HG03095 (cell line): ENCODE data around the gene EPB41L4B.

Source experiments
- ATAC-seq: cut with Tn5 transposase; IDR thresholded peaks from one replicate; pipeline ENCODE4 v1.9.1; 2021; ENCODE audit warnings: moderate library complexity; ENCODE audit not compliant: unreplicated experiment

EPB41L4B gene

DNA sequence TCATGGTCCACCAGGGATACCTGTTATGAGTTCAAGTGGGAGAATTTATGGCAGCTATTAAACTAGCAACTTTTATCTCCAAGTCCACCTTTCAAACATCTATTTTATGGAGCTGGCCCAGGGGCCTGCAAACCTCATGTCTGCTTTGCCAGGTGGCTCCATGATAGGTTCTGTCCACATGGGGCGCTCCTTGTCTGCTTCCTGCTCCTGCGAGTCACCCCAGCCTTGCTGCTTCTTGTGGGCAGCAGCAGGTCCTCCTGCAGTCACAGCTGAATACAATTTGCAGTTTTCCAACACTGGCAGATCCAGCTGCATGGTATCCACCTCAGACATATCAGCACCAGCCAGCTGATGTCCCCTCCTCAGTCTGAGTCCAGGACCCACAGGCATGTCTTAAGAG is 114.2 kb downstream of the EPB41L4B start:
- ATAC-seq = no peak

DNA sequence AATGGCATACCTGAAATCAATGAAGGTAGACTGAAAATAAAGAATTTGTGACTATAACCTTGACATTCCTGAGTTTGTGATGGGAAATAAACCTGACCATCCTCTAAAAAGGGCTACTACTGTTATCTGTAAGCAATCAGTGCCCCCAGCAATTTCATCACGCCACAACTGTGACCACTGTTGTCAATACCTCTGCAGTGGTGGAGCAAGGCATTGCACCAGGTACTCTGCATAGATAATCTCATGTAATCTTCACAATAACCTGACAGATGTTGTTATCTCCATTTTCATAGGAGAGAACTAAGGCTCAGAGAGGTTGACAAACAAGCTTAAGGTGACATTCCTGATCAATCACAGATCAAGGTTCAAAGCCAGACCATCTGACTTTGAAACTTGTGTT is 115.3 kb downstream of the EPB41L4B start:
- no peak for ATAC-seq

DNA sequence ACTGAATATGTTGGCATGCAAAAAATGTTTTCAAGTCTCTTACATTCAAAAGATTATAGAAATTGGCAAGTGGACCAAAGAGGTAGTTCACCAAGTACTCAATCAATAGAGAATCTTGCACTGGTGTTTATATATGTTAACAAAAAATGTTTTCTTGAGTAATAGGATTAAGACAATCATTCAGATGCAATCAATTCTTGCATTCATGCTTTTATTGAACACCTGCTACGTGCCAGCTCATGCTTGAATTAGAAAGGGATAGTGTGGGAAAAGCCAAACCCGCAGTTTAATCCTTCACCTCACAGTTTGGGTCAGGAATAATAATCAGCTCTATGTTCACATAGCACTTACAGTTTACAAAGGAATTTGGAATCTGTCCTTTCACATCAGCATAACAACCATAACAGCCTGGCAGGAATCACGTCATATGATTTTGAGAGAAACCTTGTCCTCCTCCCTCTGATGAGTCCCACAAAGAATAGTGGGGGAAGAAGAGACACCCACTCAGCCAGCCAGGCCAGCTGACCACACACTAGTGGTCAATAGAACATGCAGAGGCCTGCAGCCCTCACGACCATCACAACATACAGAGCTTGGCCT is 117.0 kb downstream of the EPB41L4B start:
- ATAC-seq = no peak

DNA sequence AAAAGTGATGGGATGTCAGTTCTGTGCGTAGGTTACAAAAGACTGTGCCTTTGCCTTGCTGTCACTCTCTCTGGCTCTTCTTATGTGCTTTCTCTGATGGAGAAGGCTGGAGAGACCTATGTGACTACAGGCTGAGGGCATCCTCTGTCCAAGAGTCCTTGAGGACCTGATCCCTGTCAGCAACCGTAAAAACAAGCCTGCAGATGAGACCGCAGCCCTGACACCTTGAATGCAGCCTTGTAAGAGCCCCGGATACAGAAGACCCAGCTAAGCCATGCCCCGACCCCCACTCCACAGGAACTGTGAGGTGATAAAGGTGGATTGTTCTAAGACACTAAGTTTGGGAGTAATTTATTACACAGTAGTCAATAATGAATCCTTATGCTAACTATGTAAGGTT is 121.2 kb downstream of the EPB41L4B start:
- ATAC-seq = no peak

DNA sequence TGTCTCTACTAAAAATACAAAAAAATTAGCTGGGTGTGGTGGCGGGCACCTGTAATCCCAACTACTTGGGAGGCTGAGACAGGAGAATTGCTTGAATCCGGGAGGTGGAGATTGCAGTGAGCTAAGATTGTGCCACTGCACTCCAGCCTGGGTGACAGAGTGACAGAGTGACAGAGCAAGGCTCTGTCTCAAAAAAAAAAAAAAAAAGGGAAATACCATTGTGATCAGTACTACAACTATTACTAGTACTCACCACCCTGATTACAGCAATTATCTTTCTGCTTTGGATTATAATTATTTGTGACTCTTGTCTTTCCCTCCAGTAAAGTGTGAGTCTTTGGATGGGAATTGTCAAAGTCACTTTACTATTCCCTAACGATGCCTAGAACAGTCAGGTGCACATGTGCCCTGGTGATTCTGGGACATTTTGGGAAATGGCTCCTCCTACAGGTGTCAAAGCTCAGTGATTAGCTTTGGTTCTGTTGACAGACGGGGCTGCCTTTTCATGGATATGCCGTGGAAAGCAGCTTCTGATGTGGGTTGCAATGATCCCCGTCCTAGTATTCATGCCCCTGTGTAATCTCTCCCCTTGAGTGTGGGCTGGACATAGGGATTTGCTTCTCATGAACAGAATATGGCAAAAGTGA is 122.0 kb downstream of the EPB41L4B start:
- ATAC-seq = no peak

DNA sequence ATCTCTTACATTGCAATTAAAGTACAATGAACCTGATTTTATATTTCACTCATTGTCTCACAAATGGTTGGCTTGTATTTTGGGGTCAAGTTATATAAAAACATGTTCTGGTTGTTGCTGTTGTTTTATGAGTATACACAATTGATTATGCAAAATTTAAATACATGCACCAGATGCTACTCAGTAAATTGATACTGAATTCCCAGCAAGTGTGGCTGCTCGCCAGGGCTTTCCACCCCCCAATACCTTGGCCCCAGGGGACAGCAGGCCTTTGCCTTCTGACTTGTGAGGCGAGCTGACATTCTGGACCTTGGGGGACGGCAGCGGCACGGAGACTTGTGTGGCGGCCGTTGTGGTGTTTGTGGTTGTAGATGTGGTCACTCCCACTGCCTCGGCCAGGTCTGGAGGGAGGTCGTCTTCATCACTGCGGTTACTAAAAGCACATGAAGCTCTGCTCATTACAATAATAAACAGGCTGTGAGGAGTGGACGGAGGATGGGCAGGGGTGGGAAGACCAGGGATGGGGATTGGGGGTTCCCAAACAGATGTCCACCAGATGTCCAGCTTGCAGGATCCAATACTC is 126.8 kb downstream of the EPB41L4B start:
- no peak for ATAC-seq

DNA sequence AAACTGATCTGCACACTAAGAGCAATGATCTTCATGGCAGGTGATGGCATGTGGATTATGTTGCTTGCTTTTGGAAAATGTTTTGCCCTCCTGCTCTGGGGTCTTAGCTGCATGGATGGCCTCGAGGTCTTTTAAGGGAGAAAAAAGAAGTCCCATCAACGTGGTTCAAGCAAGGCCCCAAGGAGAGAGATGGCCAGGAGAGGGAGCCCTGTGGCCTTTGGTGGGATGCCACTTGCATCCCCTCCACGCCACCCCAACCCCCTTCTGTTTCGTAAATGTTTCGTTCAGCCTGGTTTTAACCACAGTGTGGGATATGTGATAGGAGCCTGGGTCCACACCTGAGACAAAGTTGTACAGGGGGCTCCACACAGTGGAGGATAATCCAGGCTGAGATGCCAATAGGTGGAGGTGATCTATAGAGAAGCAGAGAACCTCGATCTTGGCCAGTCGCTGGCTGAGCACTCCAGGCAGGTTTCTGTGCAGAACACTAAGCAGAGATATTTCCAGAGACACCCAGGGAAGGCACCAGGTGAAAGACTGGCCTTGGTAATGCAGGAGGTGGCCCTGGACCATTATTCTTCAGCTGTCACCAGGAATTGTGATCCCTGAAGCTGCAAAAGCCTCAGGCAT is 128.0 kb downstream of the EPB41L4B start:
- no peak for ATAC-seq

DNA sequence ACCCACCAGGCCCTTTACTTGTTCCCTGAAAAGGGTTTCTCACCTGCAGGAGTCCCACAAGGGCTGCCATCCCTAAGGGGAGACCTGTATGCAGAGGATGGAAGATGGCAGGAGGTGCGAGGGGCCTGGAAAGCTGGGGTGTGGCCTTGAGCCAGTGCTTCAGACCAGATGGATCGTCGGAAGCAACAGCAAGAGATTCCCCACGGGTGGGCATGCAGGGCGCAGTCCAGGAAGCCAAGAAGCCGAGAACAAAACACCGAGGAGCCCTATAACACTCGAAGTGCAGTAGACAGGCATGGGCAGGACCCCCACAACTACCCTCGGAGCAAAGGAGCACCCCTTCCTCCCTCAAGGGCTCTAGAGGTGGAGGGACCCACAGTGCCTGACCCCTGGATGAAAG is 129.1 kb downstream of the EPB41L4B start:
- ATAC-seq = no peak

DNA sequence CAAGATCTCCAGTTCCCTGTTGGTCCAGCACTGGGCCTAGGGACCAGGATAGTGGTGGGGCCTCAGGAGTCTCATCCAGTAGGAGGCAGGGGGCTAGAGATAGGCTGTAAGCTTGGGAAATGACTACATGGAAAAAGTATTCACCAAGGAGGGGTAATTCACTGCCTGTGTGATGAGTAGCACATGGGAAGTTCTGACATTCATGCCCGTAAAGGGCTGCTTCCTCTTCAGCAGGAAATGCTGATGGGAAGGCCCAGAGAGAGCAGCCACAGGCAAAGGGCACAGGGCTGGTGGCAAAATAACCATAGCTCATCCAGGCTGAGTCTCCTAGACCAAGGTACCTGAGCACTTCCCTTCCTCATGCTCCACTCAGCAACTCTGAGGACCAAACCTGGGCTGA is 130.7 kb downstream of the EPB41L4B start:
- no peak for ATAC-seq

DNA sequence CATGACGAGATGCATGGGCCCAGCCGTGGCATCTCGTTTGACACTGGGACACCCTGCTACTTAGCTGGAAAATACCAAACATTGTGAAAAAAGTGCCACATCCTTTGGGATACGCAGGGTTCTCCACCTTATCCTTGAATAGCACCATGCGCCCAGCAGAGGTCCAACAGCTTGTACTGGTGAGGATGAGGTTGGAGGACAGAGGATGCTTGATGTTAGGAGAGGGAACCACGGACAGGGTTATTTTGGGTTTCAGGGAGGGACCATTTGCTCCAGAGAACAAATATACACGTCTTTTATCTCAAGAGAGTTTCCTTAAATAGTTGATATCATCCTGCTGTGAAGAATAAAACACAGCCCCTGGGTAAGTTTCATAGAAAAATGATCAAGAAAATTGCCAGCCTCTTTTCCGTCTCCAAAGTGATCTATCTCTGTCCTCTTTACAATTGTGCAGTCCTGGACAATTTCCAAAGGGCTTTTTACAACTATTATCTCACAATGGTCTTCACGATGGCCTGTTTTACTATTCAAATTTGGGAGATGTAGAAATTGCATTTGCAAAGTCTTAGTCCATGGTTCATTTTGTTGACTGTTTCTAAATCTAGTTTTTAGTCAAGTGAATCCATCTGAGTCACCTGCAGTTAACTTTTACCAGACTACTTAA is 133.9 kb downstream of the EPB41L4B start:
- ATAC-seq = no peak

DNA sequence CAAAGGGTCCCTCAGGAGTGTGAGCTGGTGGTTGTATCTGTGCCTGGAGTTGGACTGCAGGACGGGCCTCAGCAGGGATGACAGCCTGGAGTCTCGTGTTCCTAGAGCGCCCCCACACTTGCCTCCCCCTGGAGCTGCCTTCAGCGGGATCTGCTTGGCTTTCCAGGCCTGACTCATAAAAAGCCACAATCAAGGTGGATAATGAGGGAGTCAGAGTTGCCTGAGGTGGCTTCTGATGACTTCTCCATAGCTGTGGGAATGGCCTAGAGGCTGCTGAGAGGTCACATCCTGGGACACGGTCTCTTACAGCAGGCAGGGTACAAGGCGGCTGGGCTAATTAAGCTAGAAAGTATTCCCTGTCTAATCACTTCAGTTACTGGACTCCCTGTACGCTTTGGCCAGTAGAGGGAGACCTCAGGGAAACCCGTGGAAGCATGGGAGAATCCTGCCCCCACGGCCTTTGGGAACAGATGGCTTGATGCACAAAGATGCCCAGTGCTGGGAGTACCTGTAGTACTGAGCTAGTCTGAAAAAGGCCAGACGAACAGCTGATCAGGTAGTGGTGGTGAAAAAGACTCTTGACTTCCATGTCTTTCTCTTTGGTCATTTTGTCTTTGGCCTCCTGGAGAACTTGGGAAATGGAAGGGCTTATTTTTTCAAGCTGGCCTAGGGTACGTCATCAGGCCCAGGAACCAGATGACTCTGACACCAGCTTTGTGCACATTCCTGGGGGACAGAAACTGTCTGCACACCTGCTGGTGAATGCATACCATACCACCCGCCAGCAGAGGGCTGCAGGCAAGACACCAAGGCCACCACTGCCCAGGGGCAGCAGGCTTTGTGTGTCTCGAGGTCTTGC is 137.7 kb downstream of the EPB41L4B start:
- ATAC-seq = no peak

DNA sequence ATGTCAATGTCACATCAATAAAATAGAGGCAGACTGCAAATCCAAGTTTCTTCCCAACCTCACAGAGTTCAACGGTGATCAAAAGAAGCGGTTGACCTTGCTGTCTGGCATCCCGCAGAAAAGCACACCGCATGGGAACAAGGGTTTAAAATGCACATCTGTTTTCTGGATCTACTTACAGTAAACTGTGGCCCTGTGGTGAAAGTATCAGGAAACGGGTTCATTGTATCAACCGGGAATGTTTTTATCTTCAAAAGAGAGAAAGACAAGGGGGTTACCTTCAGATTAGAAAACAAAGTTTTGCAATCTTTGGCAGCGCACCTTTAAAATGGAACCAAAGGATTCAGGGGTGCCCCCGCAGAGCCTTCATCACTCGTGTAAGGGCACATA is 138.3 kb downstream of the EPB41L4B start:
- ATAC-seq = no peak

DNA sequence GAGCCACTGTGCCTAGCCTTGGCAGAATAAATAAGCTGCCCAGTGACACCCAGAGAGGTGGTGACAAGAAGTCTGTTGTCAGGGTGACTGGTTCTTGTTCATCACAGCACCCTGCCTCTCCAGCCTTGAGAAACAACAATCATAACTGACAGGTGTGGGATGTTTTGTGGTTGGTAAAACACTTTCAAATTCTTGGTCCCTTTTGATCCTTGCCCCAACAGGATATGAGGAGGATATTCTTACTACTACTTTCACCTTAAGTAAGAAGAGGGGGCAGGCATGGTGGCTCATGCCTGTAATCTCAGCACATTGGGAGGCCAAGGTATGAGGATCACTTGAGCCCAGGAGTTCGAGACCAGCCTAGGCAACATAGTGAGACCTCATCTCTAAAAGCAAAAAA is 139.6 kb downstream of the EPB41L4B start:
- ATAC-seq = no peak

DNA sequence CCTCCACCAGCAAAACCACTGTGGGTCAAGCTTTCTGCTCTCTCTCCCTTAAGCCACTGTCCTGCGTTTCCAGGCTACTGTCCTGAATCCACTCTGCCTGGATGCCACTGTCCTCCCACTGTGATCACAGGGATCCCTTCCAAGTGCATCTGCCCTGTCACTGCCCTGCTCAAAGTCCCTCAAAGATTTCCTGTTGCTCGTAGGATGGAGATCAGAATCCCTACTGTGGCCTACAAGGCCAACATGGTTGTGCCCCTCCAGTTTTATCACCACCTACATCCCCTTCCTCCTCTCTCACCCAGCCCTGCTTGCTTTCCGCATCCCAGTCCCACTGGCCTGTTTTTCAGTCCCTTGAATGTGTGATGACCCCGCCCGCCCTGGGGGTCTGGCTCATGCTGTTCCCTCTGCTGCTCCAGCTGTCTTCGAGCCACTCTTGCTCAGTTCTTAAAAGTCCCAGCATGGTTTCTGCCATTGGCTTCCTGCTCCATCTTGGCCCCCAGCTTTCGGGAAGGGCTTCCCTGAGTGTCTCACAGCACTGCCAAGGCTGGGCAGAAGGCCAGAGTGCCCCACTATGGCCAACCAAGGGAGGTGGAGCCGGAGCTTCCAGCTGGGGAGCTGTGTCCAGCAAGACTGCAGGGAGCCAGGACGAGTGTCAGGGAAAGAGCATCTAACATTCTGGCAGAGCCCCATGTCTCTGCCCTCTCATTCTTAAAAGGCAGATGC is 140.9 kb downstream of the EPB41L4B start:
- ATAC-seq = no peak

DNA sequence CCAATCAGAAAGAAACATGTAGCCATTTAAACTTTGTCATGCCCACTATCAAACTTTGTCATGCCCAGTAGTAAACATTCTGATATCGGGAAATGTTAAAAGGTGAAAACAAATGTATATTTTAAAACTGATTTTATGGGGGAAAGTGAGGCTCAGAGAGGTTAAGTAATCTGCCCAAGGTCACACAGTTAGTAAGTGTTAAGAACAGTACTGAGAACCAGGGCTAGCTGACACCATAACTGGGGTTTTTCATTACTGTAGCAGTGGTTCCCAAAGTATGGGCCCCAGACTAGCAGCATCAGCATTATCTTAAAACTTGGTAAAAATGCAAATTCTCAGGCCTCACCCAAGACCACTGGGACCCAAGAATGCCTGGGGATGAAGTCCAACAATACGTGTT is 143.9 kb downstream of the EPB41L4B start:
- no peak for ATAC-seq

DNA sequence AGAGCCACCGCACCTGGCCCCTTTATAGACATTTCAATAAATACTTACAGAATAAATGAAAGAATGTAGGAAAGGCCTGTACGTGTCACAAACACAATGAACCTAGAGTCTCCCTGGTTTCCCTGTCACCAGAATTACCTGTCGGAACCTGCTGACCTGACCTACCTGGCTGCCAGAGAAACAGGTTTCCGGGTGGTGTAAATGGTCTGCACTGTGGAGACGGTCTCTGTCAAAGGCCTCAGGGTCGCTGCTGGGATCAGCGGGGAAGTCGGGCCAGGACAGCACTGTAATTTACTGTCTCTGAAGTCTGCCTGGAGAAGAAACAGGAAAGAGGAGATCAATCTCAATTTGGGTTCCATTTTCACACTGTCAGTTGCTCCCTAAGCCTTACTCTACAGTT is 144.5 kb downstream of the EPB41L4B start:
- ATAC-seq = no peak

DNA sequence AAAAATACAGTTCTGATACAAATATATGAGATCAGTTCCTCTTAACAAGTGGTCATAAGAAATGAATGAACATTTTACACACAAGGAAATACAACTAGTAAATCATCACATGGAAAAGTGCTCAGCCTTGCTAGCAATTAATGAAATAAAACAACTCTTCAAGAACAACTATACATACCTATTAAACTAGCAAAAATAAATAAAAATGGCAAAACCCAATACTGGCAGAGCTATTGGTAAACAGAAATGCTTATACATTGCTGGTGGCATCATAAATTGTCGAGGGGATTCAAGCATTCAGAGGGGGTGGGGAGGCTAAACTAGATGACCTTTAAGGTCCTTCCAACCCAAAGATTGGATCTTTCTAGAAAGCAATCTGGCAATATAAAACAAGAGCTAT is 147.9 kb downstream of the EPB41L4B start:
- ATAC-seq = no peak

DNA sequence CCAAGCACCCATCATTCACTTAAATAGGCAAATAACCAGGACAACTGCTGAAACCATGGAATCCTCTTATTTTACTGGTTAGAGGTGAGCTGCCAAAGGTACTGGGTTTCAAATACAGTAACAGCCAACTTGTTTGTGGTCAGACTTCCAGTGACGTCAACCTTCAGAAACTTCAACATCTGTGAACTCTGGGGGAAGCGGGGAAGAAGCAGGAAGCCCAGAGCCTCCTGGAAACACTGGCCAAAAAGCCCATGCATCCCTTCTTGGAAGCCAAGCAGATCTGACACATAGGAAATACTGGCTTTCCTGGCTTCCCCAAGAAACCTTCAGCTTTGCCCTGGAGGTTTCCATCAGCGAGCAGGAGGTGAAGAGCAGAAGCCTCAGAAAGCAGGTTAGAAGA is 148.9 kb downstream of the EPB41L4B start:
- ATAC-seq = no peak

DNA sequence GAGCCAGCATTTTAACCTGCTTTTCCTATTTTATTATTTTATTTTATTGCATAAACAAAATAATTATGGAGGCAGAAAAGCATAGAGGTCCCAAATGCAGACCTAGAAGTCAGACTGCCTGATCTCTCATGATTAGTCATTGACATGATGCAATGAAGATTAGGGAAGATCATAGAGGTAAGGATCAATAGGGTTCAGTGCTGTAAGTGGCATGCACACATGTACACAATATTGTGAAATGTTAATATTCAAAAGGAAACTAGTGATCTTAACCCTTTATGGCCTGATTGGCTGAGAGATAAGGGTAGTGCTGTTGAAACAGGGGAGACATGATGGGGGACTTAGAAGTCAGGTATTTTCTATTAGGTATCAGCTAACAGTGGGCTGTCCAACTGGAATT is 152.7 kb downstream of the EPB41L4B start:
- ATAC-seq = no peak

DNA sequence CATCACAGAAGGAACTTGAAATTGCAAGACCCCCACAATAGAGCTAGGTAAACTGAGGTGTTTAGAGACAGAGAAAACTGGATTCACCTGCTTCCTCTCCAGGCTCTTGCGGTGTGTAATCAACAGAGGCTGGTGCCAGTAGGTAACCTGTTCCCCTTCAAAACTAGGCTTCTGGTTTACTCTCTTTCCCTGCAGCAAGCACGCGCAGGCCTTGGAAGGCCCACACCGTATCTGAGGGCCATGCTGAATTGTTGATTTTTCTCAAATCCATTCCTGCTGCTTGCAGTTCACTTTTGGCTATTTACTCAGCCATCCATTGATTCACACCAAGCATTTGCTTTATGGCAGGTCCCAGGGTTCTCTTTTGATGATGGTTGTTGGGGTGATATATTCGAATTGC is 153.1 kb downstream of the EPB41L4B start:
- ATAC-seq = no peak
